HCT116 (cell line): ENCODE results near the gene ANKRD39. TPM values are rescaled to one million over a fixed set of nuclear protein-coding genes. Genes with fewer than 3 reads are reported as not detected.

Experiments used
- ATAC-seq: fragments of 200-7000 bp; cut with Tn5 transposase; 2 replicates; pipeline ENCODE4 v1.9.1; 2020; ENCODE audit warnings: mild to moderate bottlenecking, moderate library complexity
- BruUV-seq: library from RNA; stranded (reverse); fragments of 400-500 nt; replicated peaks from 2 replicates; lab custom pipeline; 2021; lab: Mats Ljungman, UMichigan
- CTCF ChIA-PET: fragments of 300-600 bp; sonication (Branson Sonifier 250); formaldehyde crosslinking; loops from one replicate; lab custom pipeline; 2021; ENCODE audit warnings: antibody characterized with exemption; lab: Charles Lee
- POLR2A ChIA-PET: fragments of 300-600, 350-600 bp; sonication (Branson Sonifier 250); formaldehyde crosslinking; loops from one replicate; lab custom pipeline; 2021; ENCODE audit warnings: antibody characterized with exemption; lab: Charles Lee
- RAD21 ChIA-PET, 2 experiments: fragments of 300-600 bp; sonication (Branson Sonifier 250); formaldehyde crosslinking; loops; one replicate each; lab custom pipeline; 2023; ENCODE audit warnings: low total read pairs in 2 of 2; ENCODE audit not compliant: uncharacterized antibody in 2 of 2, unreplicated experiment in 2 of 2, low non-redundant PET in 1 of 2; lab: Charles Lee
- DNase-seq: peaks from one replicate; pipeline ENCODE4 v3.0.0-alpha.2; 2010; ENCODE audit warnings: low read depth, low spot score
- H2AFZ ChIP-seq: fragments of 200-600 bp; shearing (Covaris generic), sonication (generic); 2 replicates; pipeline ENCODE4 v1.6.1; 2017; ENCODE audit warnings: low read depth, mixed run types, mixed read lengths, antibody characterized with exemption, low read length; ENCODE audit not compliant: poor library complexity, severe bottlenecking
- H3K27ac ChIP-seq: 2 replicates; pipeline ENCODE4 v1.5.1; 2012; ENCODE audit warnings: low read depth, low read length
- H3K27me3 ChIP-seq: fragments of 200-600 bp; sonication (generic); 2 replicates; pipeline ENCODE4 v1.6.1; 2016; ENCODE audit warnings: mixed run types, low read length, mixed read lengths; ENCODE audit not compliant: insufficient read depth
- H3K36me3 ChIP-seq, 2 experiments: fragments of 200-500 bp in 1 of 2; fragments of 200-600 bp in 1 of 2; sonication (Bioruptor generic) in 1 of 2; sonication (generic) in 1 of 2; 2 replicates each; pipeline versions ENCODE4 v1.5.1 to v1.6.1; 2014 to 2016; ENCODE audit warnings: low read length in 2 of 2, inconsistent platforms in 1 of 2, mixed read lengths in 1 of 2, mixed run types in 1 of 2; ENCODE audit not compliant: insufficient read depth in 2 of 2, control insufficient read depth in 1 of 2
- H3K4me1 ChIP-seq, 2 experiments: fragments of 200-600 bp in 1 of 2; sonication (generic) in 1 of 2; 2 replicates each; pipeline versions ENCODE4 v1.5.1 to v1.6.1; 2012 to 2017; ENCODE audit warnings: low read length in 2 of 2, inconsistent platforms in 1 of 2, mild to moderate bottlenecking in 1 of 2, mixed read lengths in 1 of 2, mixed run types in 1 of 2, moderate library complexity in 1 of 2; ENCODE audit not compliant: insufficient read depth in 2 of 2, control insufficient read depth in 1 of 2
- H3K4me2 ChIP-seq: fragments of 200-600 bp; sonication (generic); 2 replicates; pipeline ENCODE4 v1.6.1; 2017; ENCODE audit warnings: mixed run types, low read length, mixed read lengths
- H3K4me3 ChIP-seq, 2 experiments: fragments of 200-600 bp in 1 of 2; sonication (generic) in 1 of 2; replicated peaks in 1 of 2; 2 replicates each; pipeline ENCODE4 v1.5.1; 2011 to 2016; ENCODE audit warnings: low read length in 2 of 2, control low read depth in 1 of 2, low read depth in 1 of 2, mild to moderate bottlenecking in 1 of 2, mixed read lengths in 1 of 2, mixed run types in 1 of 2
- H3K79me2 ChIP-seq: fragments of 200-600 bp; sonication (generic); 2 replicates; pipeline ENCODE4 v1.6.1; 2017; ENCODE audit warnings: mild to moderate bottlenecking, mixed run types, low read length, moderate library complexity, mixed read lengths; ENCODE audit not compliant: insufficient read depth
- H3K9ac ChIP-seq: fragments of 200-600 bp; sonication (generic); 2 replicates; pipeline ENCODE4 v1.6.1; 2016; ENCODE audit warnings: low read length, mixed read lengths
- H3K9me2 ChIP-seq: fragments of 200-600 bp; sonication (generic), shearing (Covaris generic); 2 replicates; pipeline ENCODE4 v1.6.1; 2017; ENCODE audit warnings: mixed run types, mild to moderate bottlenecking, moderate library complexity; ENCODE audit not compliant: insufficient read depth
- H3K9me3 ChIP-seq, 2 experiments: fragments of 200-500 bp in 1 of 2; fragments of 200-600 bp in 1 of 2; sonication (Bioruptor generic) in 1 of 2; sonication (generic) in 1 of 2; 2 replicates each; pipeline ENCODE4 v1.6.1; 2014 to 2017; ENCODE audit warnings: low read length in 2 of 2, mixed read lengths in 2 of 2, inconsistent platforms in 1 of 2, low read depth in 1 of 2, mild to moderate bottlenecking in 1 of 2, mixed run types in 1 of 2, moderate library complexity in 1 of 2; ENCODE audit not compliant: control insufficient read depth in 1 of 2, insufficient read depth in 1 of 2
- H4K20me1 ChIP-seq: fragments of 200-600 bp; sonication (generic), shearing (Covaris generic); 2 replicates; pipeline ENCODE4 v1.6.1; 2017; ENCODE audit warnings: mixed run types, mild to moderate bottlenecking, moderate library complexity; ENCODE audit not compliant: insufficient read depth
- CEBPB ChIP-seq: IDR thresholded peaks from 2 replicates; pipeline ENCODE4 v1.6.1; 2012; ENCODE audit warnings: low read depth
- ELF1 ChIP-seq: IDR thresholded peaks from 2 replicates; pipeline ENCODE4 v1.6.1; 2012; ENCODE audit warnings: low read depth, borderline replicate concordance
- EZH2phosphoT487 ChIP-seq: fragments of 200-600 bp; IDR thresholded peaks from 2 replicates; pipeline ENCODE4 v1.6.1; 2018; ENCODE audit warnings: antibody characterized with exemption, borderline replicate concordance
- FOSL1 ChIP-seq: IDR thresholded peaks from 2 replicates; pipeline ENCODE4 v1.6.1; 2012; ENCODE audit warnings: low read depth
- MAX ChIP-seq: IDR thresholded peaks from 2 replicates; pipeline ENCODE4 v1.6.1; 2012
- POLR2A ChIP-seq: IDR thresholded peaks from 2 replicates; pipeline ENCODE4 v1.7.0; 2011; ENCODE audit warnings: borderline replicate concordance; ENCODE audit not compliant: insufficient read depth, insufficient read length; ENCODE audit errors: extremely low read depth
- POLR2AphosphoS5 ChIP-seq: IDR thresholded peaks from 2 replicates; pipeline ENCODE4 v1.6.1; 2011; ENCODE audit warnings: mild to moderate bottlenecking, low read depth, low read length, moderate library complexity
- RAD21 ChIP-seq: IDR thresholded peaks from 2 replicates; pipeline ENCODE4 v1.6.1; 2012; ENCODE audit warnings: low read depth, mild to moderate bottlenecking
- REST ChIP-seq: IDR thresholded peaks from 2 replicates; pipeline ENCODE4 v1.6.1; 2012; ENCODE audit warnings: low read depth
- SP1 ChIP-seq: IDR thresholded peaks from 2 replicates; pipeline ENCODE4 v1.6.1; 2012; ENCODE audit warnings: low read depth
- SRF ChIP-seq: IDR thresholded peaks from 2 replicates; pipeline ENCODE4 v1.6.1; 2012; ENCODE audit warnings: low read depth
- YY1 ChIP-seq: IDR thresholded peaks from 2 replicates; pipeline ENCODE4 v1.6.1; 2011; ENCODE audit warnings: low read length, low read depth, moderate library complexity, mild to moderate bottlenecking; ENCODE audit not compliant: insufficient replicate concordance; ENCODE audit errors: extremely low read depth
- ZBTB33 ChIP-seq: IDR thresholded peaks from 2 replicates; pipeline ENCODE4 v1.6.1; 2011; ENCODE audit warnings: mild to moderate bottlenecking, low read length, moderate library complexity; ENCODE audit not compliant: insufficient replicate concordance; ENCODE audit errors: extremely low read depth
- ZNF274 ChIP-seq: fragments of 200-500 bp; sonication (Bioruptor generic); IDR thresholded peaks from 2 replicates; pipeline ENCODE4 v1.6.1; 2014; ENCODE audit warnings: mild to moderate bottlenecking, low read depth, low read length, inconsistent platforms
- intact Hi-C: fragments of 100-400 bp; cut with micrococcal nuclease; formaldehyde crosslinking; loops from 2 replicates; pipeline ENCODE4 v1.10.0; 2022
- total RNA-seq: library from RNA; stranded (reverse); gene quantifications from one replicate; pipeline ENCODE4 v1.2.1, GENCODE V29; 2021; ENCODE audit not compliant: unreplicated experiment
- TF ChIP-seq, protein P1 (sequence below): IDR thresholded peaks from 2 replicates; pipeline ENCODE4 v1.6.1; 2012
- TF ChIP-seq, protein P2 (sequence below), 3 experiments: fragments of 200-600 bp in 1 of 3; sonication (generic) in 1 of 3; IDR thresholded peaks in 2 of 3; conservative IDR thresholded peaks in 1 of 3; 2 replicates each; pipeline ENCODE4 v1.5.1; 2012 to 2017; ENCODE audit warnings: low read depth in 2 of 3, low read length in 2 of 3, antibody characterized with exemption in 1 of 3, borderline replicate concordance in 1 of 3, control low read depth in 1 of 3, mild to moderate bottlenecking in 1 of 3, mixed read lengths in 1 of 3, mixed run types in 1 of 3, moderate library complexity in 1 of 3; ENCODE audit not compliant: insufficient read depth in 1 of 3

ANKRD39 gene
- total RNA-seq, 1 experiment from 2014 or later = 24.2 TPM

GRCh38 chr2:96881349-96882195 is 23.8 kb upstream of the ANKRD39 start:
- no peak overlapping the region for H2AFZ ChIP-seq
- ATAC-seq = no peak
- TF ChIP-seq MAX (no peak), POLR2AphosphoS5 (no peak), SRF (no peak), EZH2phosphoT487 (no peak), SP1 (no peak), ZNF274 (no peak), YY1 (no peak), POLR2A (no peak), RAD21 (no peak), REST (no peak), ELF1 (no peak), ZBTB33 (no peak), CEBPB (no peak), FOSL1 (no peak)
- TF ChIP-seq, protein P1, sequence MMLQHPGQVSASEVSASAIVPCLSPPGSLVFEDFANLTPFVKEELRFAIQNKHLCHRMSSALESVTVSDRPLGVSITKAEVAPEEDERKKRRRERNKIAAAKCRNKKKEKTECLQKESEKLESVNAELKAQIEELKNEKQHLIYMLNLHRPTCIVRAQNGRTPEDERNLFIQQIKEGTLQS = no peak
- TF ChIP-seq, protein P2, sequence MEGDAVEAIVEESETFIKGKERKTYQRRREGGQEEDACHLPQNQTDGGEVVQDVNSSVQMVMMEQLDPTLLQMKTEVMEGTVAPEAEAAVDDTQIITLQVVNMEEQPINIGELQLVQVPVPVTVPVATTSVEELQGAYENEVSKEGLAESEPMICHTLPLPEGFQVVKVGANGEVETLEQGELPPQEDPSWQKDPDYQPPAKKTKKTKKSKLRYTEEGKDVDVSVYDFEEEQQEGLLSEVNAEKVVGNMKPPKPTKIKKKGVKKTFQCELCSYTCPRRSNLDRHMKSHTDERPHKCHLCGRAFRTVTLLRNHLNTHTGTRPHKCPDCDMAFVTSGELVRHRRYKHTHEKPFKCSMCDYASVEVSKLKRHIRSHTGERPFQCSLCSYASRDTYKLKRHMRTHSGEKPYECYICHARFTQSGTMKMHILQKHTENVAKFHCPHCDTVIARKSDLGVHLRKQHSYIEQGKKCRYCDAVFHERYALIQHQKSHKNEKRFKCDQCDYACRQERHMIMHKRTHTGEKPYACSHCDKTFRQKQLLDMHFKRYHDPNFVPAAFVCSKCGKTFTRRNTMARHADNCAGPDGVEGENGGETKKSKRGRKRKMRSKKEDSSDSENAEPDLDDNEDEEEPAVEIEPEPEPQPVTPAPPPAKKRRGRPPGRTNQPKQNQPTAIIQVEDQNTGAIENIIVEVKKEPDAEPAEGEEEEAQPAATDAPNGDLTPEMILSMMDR (IDR thresholded peaks at IDR 0.05 in 2 of 3, conservative IDR thresholded peaks at IDR 0.05 in 1 of 3; ENCODE audit: borderline replicate concordance in 1 of 3, insufficient read depth in 1 of 3, low read depth in 2 of 3, low read length in 2 of 3) = no peak
- H3K4me2 ChIP-seq = no peak overlapping the region
- intact Hi-C loops = no loop called here
- H3K27me3 ChIP-seq = no peaks in the 10 kb centered on the region
- no peak for DNase-seq
- H3K4me1 ChIP-seq = peaks cover 0 to 13% of the 10 kb centered on the region in 2 experiments; a peak in 1 of 4 replicates
- no peak overlapping the region for H3K27ac ChIP-seq
- H3K9me3 ChIP-seq = no peaks in the 10 kb centered on the region
- no peaks in the 10 kb centered on the region for H3K36me3 ChIP-seq
- no peak overlapping the region for H3K9ac ChIP-seq
- CTCF ChIA-PET = interaction anchor here (1.4 kb wide), 1 partner anchor 65 kb away, joined by 3 read pairs; the partner anchor contains the start of gene CNNM3
- RAD21 ChIA-PET = no interaction called here
- no peaks in the 10 kb centered on the region for H3K79me2 ChIP-seq
- no peaks in the 10 kb centered on the region for H4K20me1 ChIP-seq
- no TSS peak for BruUV-seq
- no peak overlapping the region for H3K4me3 ChIP-seq
- no peaks in the 10 kb centered on the region for H3K9me2 ChIP-seq
- POLR2A ChIA-PET = interaction anchor here (1.0 kb wide), 1 partner anchor 24 kb away, joined by 3 read pairs; the partner anchor contains the start of gene ANKRD39
